MCF 10A (cell line): ENCODE data around the gene PCCA. TPM values are rescaled to one million over a fixed set of nuclear protein-coding genes. Genes with fewer than 3 reads are reported as not detected.

Experiments used
- BruUV-seq: library from RNA; stranded (reverse); fragments of 400-500 nt; replicated peaks from 2 replicates; lab custom pipeline; 2021; lab: Mats Ljungman, UMichigan
- CTCF ChIA-PET: fragments of 300-600 bp; sonication (Branson Sonifier 250); formaldehyde crosslinking; extraction: SDS; loops from one replicate; lab custom pipeline; 2021; ENCODE audit warnings: antibody characterized with exemption, inconsistent platforms; lab: Yijun Ruan, JAX
- POLR2A ChIA-PET: fragments of 300-600, 350-650 bp; sonication (Branson Sonifier 250); formaldehyde crosslinking; extraction: SDS; loops from one replicate; lab custom pipeline; 2020; ENCODE audit warnings: antibody characterized with exemption, inconsistent platforms; lab: Yijun Ruan, JAX
- DNase-seq: peaks from one replicate; pipeline ENCODE4 v3.0.0-alpha.2; 2018; ENCODE audit not compliant: unreplicated experiment
- H3K27ac Mint-ChIP-seq: one replicate; pipeline ENCODE4 v1.8.0; 2022; ENCODE audit warnings: mild to moderate bottlenecking, low read depth, mixed read lengths; ENCODE audit not compliant: unreplicated experiment
- H3K27me3 Mint-ChIP-seq: one replicate; pipeline ENCODE4 v1.8.0; 2022; ENCODE audit warnings: mixed read lengths; ENCODE audit not compliant: insufficient read depth, unreplicated experiment
- H3K36me3 Mint-ChIP-seq: one replicate; pipeline ENCODE4 v1.8.0; 2022; ENCODE audit warnings: mild to moderate bottlenecking, moderate library complexity, mixed read lengths; ENCODE audit not compliant: insufficient read depth, unreplicated experiment
- H3K4me1 Mint-ChIP-seq: one replicate; pipeline ENCODE4 v1.8.0; 2022; ENCODE audit warnings: mixed read lengths; ENCODE audit not compliant: insufficient read depth, unreplicated experiment
- H3K4me3 Mint-ChIP-seq: one replicate; pipeline ENCODE4 v1.8.0; 2022; ENCODE audit warnings: mild to moderate bottlenecking, moderate library complexity, mixed read lengths; ENCODE audit not compliant: unreplicated experiment
- H3K9me3 Mint-ChIP-seq: one replicate; pipeline ENCODE4 v1.8.0; 2022; ENCODE audit warnings: mixed read lengths; ENCODE audit not compliant: unreplicated experiment
- intact Hi-C: fragments of 100-400 bp; cut with micrococcal nuclease; formaldehyde crosslinking; loops from 2 replicates; pipeline ENCODE4 v1.14.1; 2022
- total RNA-seq: library from RNA; stranded (reverse); gene quantifications from 2 replicates; pipeline ENCODE4 v1.2.3, GENCODE V29; 2022
- TF ChIP-seq, protein P1 (sequence below): fragments of 200-600 bp; IDR thresholded peaks from one replicate; pipeline ENCODE4 v1.8.0; 2022; ENCODE audit warnings: antibody characterized with exemption, mild to moderate bottlenecking; ENCODE audit not compliant: unreplicated experiment

PCCA gene
- total RNA-seq, 1 experiment from 2014 or later, result 23.4 TPM

DNA sequence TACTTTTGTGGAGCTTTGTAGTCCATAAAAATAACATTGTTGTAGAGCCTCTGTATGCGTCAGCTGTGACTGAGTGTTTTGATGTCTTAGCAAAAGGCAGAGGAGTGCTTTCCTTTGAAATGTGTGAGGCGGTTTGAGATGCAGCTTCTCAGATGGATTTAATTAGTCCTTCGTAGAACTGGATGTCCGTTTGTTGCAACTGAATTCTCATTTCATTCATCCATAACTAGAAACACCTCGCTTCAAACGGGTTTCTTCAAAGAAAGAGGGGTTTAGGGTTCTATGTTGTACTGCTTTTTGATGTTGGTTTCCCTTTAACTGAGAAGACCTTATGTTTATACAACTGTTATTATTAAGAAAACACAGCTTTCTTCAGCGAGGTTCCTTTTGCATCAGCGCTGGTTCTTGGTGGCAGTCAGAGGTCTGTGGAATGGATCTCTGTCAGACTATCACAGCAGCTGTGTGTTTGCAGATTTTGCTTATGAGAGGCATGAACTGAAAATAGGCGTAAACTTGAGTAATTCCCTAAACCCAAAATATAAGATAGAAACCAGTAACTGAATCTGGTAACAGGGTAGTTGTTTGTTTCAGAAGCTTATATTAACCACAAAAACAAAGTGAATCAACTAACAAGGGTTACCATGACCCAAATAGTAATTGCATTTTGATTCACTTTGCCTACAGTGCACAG lies 305.3 kb downstream of the PCCA start:
- Mint-ChIP-seq H3K27ac (no peak overlapping the region), H3K27me3 (no peaks in the 10 kb centered on the region), H3K4me3 (no peak overlapping the region), H3K36me3 (no peaks in the 10 kb centered on the region), H3K9me3 (no peaks in the 10 kb centered on the region), H3K4me1 (peaks cover 17% of the 10 kb centered on the region)
- ChIA-PET CTCF (interaction anchor here (1.0 kb wide), 1 partner anchor 31 kb away, joined by 4 read pairs; no protein-coding TSS in a partner anchor), POLR2A (interaction anchor here (0.9 to 1.7 kb wide), 3 partner anchors 9 to 88 kb away, joined by 3 to 5 read pairs (median 3); no protein-coding TSS in a partner anchor)
- intact Hi-C loops, result loop anchor here (5.0 kb wide), 1 partner anchor 307 kb away; the partner anchor contains the start of gene PCCA
- TF ChIP-seq, protein P1, sequence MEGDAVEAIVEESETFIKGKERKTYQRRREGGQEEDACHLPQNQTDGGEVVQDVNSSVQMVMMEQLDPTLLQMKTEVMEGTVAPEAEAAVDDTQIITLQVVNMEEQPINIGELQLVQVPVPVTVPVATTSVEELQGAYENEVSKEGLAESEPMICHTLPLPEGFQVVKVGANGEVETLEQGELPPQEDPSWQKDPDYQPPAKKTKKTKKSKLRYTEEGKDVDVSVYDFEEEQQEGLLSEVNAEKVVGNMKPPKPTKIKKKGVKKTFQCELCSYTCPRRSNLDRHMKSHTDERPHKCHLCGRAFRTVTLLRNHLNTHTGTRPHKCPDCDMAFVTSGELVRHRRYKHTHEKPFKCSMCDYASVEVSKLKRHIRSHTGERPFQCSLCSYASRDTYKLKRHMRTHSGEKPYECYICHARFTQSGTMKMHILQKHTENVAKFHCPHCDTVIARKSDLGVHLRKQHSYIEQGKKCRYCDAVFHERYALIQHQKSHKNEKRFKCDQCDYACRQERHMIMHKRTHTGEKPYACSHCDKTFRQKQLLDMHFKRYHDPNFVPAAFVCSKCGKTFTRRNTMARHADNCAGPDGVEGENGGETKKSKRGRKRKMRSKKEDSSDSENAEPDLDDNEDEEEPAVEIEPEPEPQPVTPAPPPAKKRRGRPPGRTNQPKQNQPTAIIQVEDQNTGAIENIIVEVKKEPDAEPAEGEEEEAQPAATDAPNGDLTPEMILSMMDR, result no peak
- DNase-seq, result peak; percentile 22
- no TSS peak for BruUV-seq

DNA sequence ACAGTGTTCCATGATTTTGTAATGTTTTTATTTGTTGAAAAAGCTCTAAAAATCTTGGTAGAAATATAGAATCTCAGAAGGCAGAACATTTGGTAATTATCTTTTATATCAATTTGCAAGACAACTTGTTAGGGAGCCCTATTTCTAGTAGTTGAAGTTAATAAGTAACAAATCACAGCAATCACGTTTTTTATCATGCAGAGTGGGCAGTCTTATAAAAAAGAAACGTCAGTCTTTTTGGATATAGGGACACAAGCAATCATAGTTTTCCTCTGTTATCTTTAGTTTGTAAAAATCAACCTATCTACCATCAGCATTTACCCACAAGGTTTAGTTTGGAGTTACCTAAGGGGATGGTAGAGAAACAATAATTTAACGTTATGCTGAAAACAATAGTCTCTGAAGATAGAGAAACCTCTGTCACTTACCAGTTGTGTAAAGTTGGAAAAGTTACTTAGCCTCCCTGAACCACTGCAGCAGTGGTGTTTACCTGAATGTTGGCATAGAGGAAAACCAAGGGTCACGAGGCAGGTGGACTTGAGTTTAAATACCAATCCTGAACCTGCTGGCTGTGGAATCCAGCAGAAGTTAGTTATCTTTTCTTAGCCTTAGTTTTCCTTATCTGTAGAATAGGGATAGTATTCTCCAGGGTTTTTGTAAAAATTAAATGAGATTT lies 306.9 kb downstream of the PCCA start:
- Mint-ChIP-seq H3K4me3 (no peak overlapping the region), H3K4me1 (peaks cover 17% of the 10 kb centered on the region), H3K27ac (no peak overlapping the region), H3K9me3 (no peaks in the 10 kb centered on the region), H3K36me3 (no peaks in the 10 kb centered on the region), H3K27me3 (no peaks in the 10 kb centered on the region)
- ChIA-PET POLR2A (no interaction called here), CTCF (no interaction called here)
- DNase-seq, result no peak
- intact Hi-C loops, result no loop called here
- TF ChIP-seq, protein P1, result no peak
- BruUV-seq, result no TSS peak

DNA sequence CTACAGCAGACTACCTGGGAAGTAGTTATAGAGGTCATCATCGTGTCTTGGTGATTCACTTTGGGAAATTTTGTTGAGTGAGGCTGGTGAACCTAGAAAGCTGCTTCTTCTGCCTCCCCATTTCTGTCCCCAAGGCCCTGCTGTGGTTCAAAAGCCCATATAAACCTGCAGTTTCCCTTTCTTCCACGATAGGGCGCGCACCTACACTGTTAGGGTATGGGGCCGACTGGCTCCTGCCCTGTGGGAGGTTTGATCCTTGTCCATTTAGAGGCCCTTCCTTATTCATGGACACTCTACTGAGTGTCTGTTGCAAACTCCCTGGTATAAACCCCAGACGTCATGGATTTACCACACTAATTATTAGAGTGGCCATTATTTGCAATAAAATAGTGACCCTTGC lies 307.9 kb downstream of the PCCA start:
- no peak overlapping the region for H3K27ac Mint-ChIP-seq

DNA sequence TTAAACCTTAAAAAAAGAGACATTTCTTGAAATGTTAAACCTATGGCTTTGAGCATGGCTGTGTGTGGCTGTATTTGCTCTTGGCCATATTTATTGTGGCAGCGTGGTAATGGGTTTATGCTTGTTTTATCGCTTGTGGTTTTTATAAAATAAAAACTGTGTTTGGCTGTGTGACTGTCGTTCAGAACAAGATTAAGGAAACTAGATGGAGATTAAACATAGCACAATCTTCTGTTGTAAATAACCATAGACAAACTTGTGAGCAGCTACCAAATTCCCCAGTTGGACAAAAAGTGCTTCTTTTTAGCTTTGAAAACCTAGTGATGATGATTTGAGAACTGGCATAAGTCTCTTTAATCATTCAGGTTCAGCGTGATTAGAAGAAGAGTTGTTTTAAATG lies 308.7 kb downstream of the PCCA start:
- Mint-ChIP-seq H3K9me3 (no peaks in the 10 kb centered on the region), H3K27ac (no peak overlapping the region), H3K27me3 (no peaks in the 10 kb centered on the region), H3K4me1 (peaks cover 7% of the 10 kb centered on the region), H3K36me3 (no peaks in the 10 kb centered on the region), H3K4me3 (no peak overlapping the region)
- ChIA-PET CTCF (no interaction called here), POLR2A (no interaction called here)
- TF ChIP-seq, protein P1, result no peak
- no TSS peak for BruUV-seq
- intact Hi-C loops, result no loop called here
- no peak for DNase-seq

More for the DNA sequence above, 307.9 kb downstream of the PCCA start:
- TF ChIP-seq, protein P1, result no peak
- intact Hi-C loops, result no loop called here
- Mint-ChIP-seq H3K4me1 (peaks cover 16% of the 10 kb centered on the region), H3K36me3 (no peaks in the 10 kb centered on the region), H3K4me3 (no peak overlapping the region), H3K27me3 (no peaks in the 10 kb centered on the region), H3K9me3 (no peaks in the 10 kb centered on the region)
- DNase-seq, result no peak
- BruUV-seq, result no TSS peak
- POLR2A ChIA-PET, result interaction anchor here (0.7 to 0.8 kb wide), 2 partner anchors 10 to 14 kb away, joined by 3 read pairs; no protein-coding TSS in a partner anchor
- CTCF ChIA-PET, result no interaction called here
